ENCODE data around the gene ZNF175. TPM values are rescaled to one million over a fixed set of nuclear protein-coding genes. Genes with fewer than 3 reads are reported as not detected.

ZNF175 gene
- total and polyA plus RNA-seq, 2 donors from 2014 or later = 3.3 to 20.1 TPM

GRCh38 chr19:51572908-51573307, 1.8 kb downstream of the ZNF175 start:
- Histone ChIP-seq H3K4me3 (ENCODE audit: low read length in 3 of 3) (no peak overlapping the region), H3K9ac (ENCODE audit: low read length in 3 of 3) (no peak overlapping the region), H3K9me3 (ENCODE audit: control insufficient read depth in 2 of 3, insufficient read depth in 1 of 3, low read length in 3 of 3) (no peaks in the 10 kb centered on the region), H3K4me1 (ENCODE audit: control insufficient read depth in 2 of 3, insufficient read depth in 2 of 3, low read depth in 1 of 3, low read length in 3 of 3) (peaks cover 0 to 9% (median 0%) of the 10 kb centered on the region in 3 donors), H3K27me3 (ENCODE audit: control insufficient read depth, insufficient read depth, low read length) (peaks cover 2% of the 10 kb centered on the region), H3K27ac (ENCODE audit: low read depth in 2 of 2, low read length in 2 of 2) (no peak overlapping the region), H3K36me3 (ENCODE audit: control insufficient read depth in 2 of 3, insufficient read depth in 3 of 3, low read length in 3 of 3) (peaks cover 0 to 6% (median 0%) of the 10 kb centered on the region in 3 donors)
- FAIRE-seq (no peak), DNase-seq (no peak)
- intact Hi-C loops (cut with DNase I) = no loop called here
- no peak for TF ChIP-seq CTCF (IDR thresholded peaks at IDR 0.05; ENCODE audit: borderline replicate concordance, extremely low read depth, insufficient read depth)

- no peak for TF ChIP-seq CTCF (IDR thresholded peaks at IDR 0.05; ENCODE audit: borderline replicate concordance, extremely low read depth, insufficient read depth)
- DNase-seq (no peak), FAIRE-seq (no peak)
- no peaks in the 10 kb centered on the region for H3K9me3 ChIP-seq (ENCODE audit: control insufficient read depth in 2 of 3, insufficient read depth in 1 of 3, low read length in 3 of 3)
- peaks cover 0 to 9% (median 0%) of the 10 kb centered on the region in 3 donors for H3K4me1 ChIP-seq (ENCODE audit: control insufficient read depth in 2 of 3, insufficient read depth in 2 of 3, low read depth in 1 of 3, low read length in 3 of 3)
- peaks cover 0 to 6% (median 0%) of the 10 kb centered on the region in 3 donors for H3K36me3 ChIP-seq (ENCODE audit: control insufficient read depth in 2 of 3, insufficient read depth in 3 of 3, low read length in 3 of 3)
- intact Hi-C loops (cut with DNase I) = no loop called here
- H3K4me3 ChIP-seq (ENCODE audit: low read length in 3 of 3) = no peak overlapping the region
- H3K9ac ChIP-seq (ENCODE audit: low read length in 3 of 3) = no peak overlapping the region
- H3K27ac ChIP-seq (ENCODE audit: low read depth in 2 of 2, low read length in 2 of 2) = no peak overlapping the region
- peaks cover 2% of the 10 kb centered on the region for H3K27me3 ChIP-seq (ENCODE audit: control insufficient read depth, insufficient read depth, low read length)
Measured at GRCh38 chr19:51573331-51573730, 2.2 kb downstream of the ZNF175 start.

GRCh38 chr19:51576850-51577249, 5.8 kb downstream of the ZNF175 start:
- H3K36me3 ChIP-seq (ENCODE audit: control insufficient read depth in 2 of 3, insufficient read depth in 3 of 3, low read length in 3 of 3) = peaks cover 0 to 16% (median 14%) of the 10 kb centered on the region in 3 donors
- DNase-seq (no peak), FAIRE-seq (no peak)
- H3K4me1 ChIP-seq (ENCODE audit: control insufficient read depth in 2 of 3, insufficient read depth in 2 of 3, low read depth in 1 of 3, low read length in 3 of 3) = peaks cover 0 to 6% (median 0%) of the 10 kb centered on the region in 3 donors
- no peak overlapping the region for H3K27ac ChIP-seq (ENCODE audit: low read depth in 2 of 2, low read length in 2 of 2)
- no peak for TF ChIP-seq CTCF (IDR thresholded peaks at IDR 0.05; ENCODE audit: borderline replicate concordance, extremely low read depth, insufficient read depth)
- H3K9ac ChIP-seq (ENCODE audit: low read length in 3 of 3) = no peak overlapping the region
- intact Hi-C loops (cut with DNase I) = no loop called here
- no peaks in the 10 kb centered on the region for H3K27me3 ChIP-seq (ENCODE audit: control insufficient read depth, insufficient read depth, low read length)
- H3K9me3 ChIP-seq (ENCODE audit: control insufficient read depth in 2 of 3, insufficient read depth in 1 of 3, low read length in 3 of 3) = no peaks in the 10 kb centered on the region
- no peak overlapping the region for H3K4me3 ChIP-seq (ENCODE audit: low read length in 3 of 3)
